ENCODE results near the gene B4GALT3. TPM values are rescaled to one million over a fixed set of nuclear protein-coding genes. Genes with fewer than 3 reads are reported as not detected.
A peak's percentile ranks its signal among the peaks of the same experiment; 100 is the strongest.

Gene B4GALT3
- total and polyA plus RNA-seq, 2 of the 8 experiments (the other 6 are each of a cell fraction or from before 2014, with no cell fraction given) = 42.3 to 43.0 TPM

DNA sequence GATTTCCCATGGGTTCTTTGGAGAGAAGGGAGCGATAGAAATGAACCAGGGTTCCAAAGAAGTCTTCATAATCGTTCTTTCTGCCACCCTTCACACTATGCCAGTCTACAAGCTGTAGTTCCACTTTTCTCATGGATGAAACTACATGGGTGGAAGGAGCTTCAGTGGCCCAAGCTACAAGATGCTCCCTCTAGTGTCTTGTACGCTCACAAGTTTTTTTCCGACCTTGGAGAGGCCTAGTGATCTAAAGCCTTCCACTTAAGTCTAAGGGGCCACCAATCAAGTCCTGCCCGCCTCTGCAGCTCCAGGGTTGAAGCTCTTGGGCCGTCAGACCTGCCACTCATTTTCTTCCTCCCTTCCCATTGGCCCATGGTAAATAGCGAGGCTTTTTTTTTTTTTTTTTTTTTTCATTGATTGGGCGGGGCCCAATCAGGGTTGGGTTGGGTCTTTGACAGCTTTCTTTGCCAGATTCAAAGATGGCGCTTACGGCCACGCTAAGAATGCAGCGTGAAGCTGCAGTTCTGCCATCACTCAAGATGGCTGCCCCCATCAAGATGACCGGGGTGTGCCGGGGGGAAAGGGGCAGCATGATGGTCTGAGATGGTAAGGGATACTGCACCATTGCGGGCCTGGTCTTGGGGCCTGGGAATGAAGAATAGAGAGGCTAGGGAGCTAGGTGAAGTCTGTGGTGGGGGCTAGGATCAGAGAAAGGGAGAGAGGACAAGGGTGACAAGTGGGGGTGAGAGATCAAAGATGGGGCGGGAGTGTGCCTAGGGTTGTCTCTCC lies 48.4 kb upstream of the B4GALT3 start, which contains the start of gene TOMM40L (continued):
- no peak for TF ChIP-seq GABPA (IDR thresholded peaks at IDR 0.05; ENCODE audit: borderline replicate concordance, insufficient read depth, low read length)
- TF ChIP-seq TCF12 (IDR thresholded peaks at IDR 0.05; ENCODE audit: low read depth, low read length) = no peak
- TF ChIP-seq NANOG (IDR thresholded peaks at IDR 0.05; ENCODE audit: insufficient read depth, low read depth, low read length, poor library complexity, severe bottlenecking) = peak; percentile 55
- TF ChIP-seq CBX8 (IDR thresholded peaks at IDR 0.05; ENCODE audit: borderline replicate concordance, low read depth, low read length) = no peak
- TF ChIP-seq E2F6 (IDR thresholded peaks at IDR 0.05) = no peak
- no peak for TF ChIP-seq JUND (IDR thresholded peaks at IDR 0.05; ENCODE audit: low read length)
- peak; percentile 91 for TF ChIP-seq CTBP2 (IDR thresholded peaks at IDR 0.05; ENCODE audit: borderline replicate concordance, insufficient read depth, insufficient read length, low read length)
- TF ChIP-seq SAP30 (IDR thresholded peaks at IDR 0.05; ENCODE audit: insufficient read depth, insufficient replicate concordance, low read length) = peak; percentile 99
- peak; percentile 89 for TF ChIP-seq KDM5A (IDR thresholded peaks at IDR 0.05; ENCODE audit: low read length)
- no peak for TF ChIP-seq POU5F1 (IDR thresholded peaks at IDR 0.05; ENCODE audit: low read depth, low read length)
- peak; percentile 51; the same call in 1 of the 2 replicates for TF ChIP-seq TBP (IDR thresholded peaks at IDR 0.05; ENCODE audit: low read depth, low read length)
- TF ChIP-seq SIN3A (conservative IDR thresholded peaks at IDR 0.05 in 1 of 2, IDR thresholded peaks at IDR 0.05 in 1 of 2; ENCODE audit: low read depth in 1 of 2, low read length in 2 of 2) = peak; percentile 78 to 92; a peak in 3 of 4 replicates
- TF ChIP-seq GTF2F1 (IDR thresholded peaks at IDR 0.05; ENCODE audit: borderline replicate concordance, low read depth, low read length) = no peak
- no peak for TF ChIP-seq TAF7 (optimal IDR thresholded peaks at IDR 0.05; ENCODE audit: borderline replicate concordance, low read depth, low read length)
- TF ChIP-seq RAD21 (IDR thresholded peaks at IDR 0.05 in 1 of 2, conservative IDR thresholded peaks at IDR 0.05 in 1 of 2; ENCODE audit: low read depth in 2 of 2, low read length in 2 of 2) = peak in 1 of 2 experiments; percentile 43; a peak in 2 of 4 replicates
- 0 out of 2 replicates have a peak, but pooled peaks have one; percentile 14 for TF ChIP-seq TEAD4 (IDR thresholded peaks at IDR 0.05; ENCODE audit: low read depth, low read length)
- TF ChIP-seq HDAC2 (IDR thresholded peaks at IDR 0.05; ENCODE audit: borderline replicate concordance in 1 of 2, low read depth in 2 of 2, low read length in 2 of 2) = peak; percentile 38 to 76; a peak in 1 of 4 replicates
- TF ChIP-seq KDM1A (IDR thresholded peaks at IDR 0.05; ENCODE audit: borderline replicate concordance, low read length) = no peak
- TF ChIP-seq ASH2L (IDR thresholded peaks at IDR 0.05; ENCODE audit: low read length) = peak; percentile 60
- TF ChIP-seq YY1 (IDR thresholded peaks at IDR 0.05; ENCODE audit: low read depth, low read length) = peak; percentile 100
- peak; percentile 70 for TF ChIP-seq SIX5 (IDR thresholded peaks at IDR 0.05; ENCODE audit: low read depth, low read length)
- TF ChIP-seq SRF (IDR thresholded peaks at IDR 0.05; ENCODE audit: low read depth, low read length) = no peak

Data from H1 (cell line).